ENCODE data around the gene IL9.

- TF ChIP-seq, protein P1, sequence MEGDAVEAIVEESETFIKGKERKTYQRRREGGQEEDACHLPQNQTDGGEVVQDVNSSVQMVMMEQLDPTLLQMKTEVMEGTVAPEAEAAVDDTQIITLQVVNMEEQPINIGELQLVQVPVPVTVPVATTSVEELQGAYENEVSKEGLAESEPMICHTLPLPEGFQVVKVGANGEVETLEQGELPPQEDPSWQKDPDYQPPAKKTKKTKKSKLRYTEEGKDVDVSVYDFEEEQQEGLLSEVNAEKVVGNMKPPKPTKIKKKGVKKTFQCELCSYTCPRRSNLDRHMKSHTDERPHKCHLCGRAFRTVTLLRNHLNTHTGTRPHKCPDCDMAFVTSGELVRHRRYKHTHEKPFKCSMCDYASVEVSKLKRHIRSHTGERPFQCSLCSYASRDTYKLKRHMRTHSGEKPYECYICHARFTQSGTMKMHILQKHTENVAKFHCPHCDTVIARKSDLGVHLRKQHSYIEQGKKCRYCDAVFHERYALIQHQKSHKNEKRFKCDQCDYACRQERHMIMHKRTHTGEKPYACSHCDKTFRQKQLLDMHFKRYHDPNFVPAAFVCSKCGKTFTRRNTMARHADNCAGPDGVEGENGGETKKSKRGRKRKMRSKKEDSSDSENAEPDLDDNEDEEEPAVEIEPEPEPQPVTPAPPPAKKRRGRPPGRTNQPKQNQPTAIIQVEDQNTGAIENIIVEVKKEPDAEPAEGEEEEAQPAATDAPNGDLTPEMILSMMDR (IDR thresholded peaks at IDR 0.05): no peak
- TF ChIP-seq ZFX (IDR thresholded peaks at IDR 0.05; ENCODE audit: borderline replicate concordance): no peak
Observed at GRCh38 chr5:135894789-135895188, 852 bp downstream of the IL9 start.
